HG02623 (cell line): ENCODE data around the gene BTBD16.

Experiments
- ATAC-seq: cut with Tn5 transposase; IDR thresholded peaks from one replicate; pipeline ENCODE4 v1.9.1; 2021; ENCODE audit warnings: moderate library complexity; ENCODE audit not compliant: unreplicated experiment

The BTBD16 gene

GRCh38 chr10:122363311-122363710 lies 92.2 kb downstream of the BTBD16 start:
- ATAC-seq = no peak

- ATAC-seq = no peak
Measured at GRCh38 chr10:122363722-122364463, 92.8 kb downstream of the BTBD16 start.

DNA sequence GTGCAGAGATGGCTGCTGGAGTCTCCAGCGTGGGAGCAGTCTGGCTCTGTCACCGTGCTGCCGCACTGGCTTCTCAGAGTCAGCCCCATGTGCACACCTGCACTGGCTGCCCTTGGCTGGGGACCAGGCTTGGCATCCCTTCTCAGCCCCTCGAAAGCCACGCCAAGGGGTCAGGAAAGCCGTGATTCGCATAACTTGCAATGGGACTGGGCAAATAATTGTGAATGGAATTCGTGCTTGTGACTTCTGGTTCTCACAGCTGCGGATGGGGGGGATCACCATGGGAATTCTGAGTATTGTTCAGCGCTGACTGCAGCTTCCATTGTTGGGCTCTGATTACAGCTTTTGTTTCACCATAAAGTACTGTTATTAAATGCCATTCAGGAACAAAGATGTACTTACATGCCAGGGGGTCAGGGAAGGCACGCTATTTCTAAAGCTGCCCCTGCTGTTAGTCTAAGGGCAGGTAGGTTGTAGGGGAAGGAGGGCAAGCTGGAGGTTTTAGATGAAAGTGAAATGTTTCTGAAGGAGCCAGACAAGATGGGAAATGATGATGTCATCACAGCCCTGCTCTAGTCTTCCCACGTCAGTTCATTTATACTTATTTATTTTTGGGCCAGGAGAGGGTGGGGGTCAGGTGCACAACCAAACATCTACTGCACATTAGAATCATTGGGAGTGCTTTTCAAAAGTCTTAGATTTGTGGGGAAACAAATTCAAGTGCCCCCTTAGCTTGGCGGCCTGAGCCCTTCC lies 97.6 kb downstream of the BTBD16 start:
- no peak for ATAC-seq

GRCh38 chr10:122373108-122373507 lies 102.0 kb downstream of the BTBD16 start:
- ATAC-seq = no peak

- ATAC-seq = no peak
Measured at GRCh38 chr10:122373721-122374120, 102.6 kb downstream of the BTBD16 start.

DNA sequence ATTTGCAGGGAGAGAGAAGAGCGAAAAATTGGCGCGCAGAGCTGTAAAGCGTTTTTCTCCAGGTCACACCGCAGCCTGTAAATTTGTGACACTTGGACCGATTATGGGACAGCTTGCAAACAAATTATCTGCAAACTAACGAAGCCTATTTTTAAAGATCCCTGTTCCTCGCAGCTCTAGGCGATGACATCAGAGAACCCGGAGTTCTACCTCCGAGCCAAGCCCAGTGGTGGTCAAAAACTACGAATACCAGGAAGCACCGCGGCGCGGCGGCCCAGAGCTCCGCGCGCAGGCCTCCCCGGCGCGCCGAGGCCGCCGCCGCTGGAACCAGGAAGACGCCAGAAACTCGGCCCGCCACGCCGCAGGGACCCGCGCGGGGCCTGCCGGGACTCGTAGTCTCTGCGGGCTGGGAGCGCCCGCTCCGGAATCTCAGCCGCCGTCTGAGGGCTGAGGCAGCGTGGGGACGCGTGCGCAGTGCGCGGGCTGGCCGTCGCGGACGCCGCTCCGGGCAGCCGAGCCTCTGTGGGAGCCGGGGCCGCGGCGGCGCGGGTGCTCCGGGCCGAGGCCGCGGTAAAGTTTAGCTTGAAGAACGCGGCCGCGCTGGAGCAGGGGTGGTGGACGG lies 103.3 kb downstream of the BTBD16 start, which contains the start of gene PLEKHA1:
TSS of gene PLEKHA1 (plus strand) at position 472 of the 622 bp plus-strand sequence. CDS start 18,493 bp downstream, outside the sequence.
- ATAC-seq = peak; percentile 93

GRCh38 chr10:122374859-122375678 lies 104.0 kb downstream of the BTBD16 start:
- peak; percentile 36 for ATAC-seq

- no peak for ATAC-seq
Measured at GRCh38 chr10:122375679-122376160, 104.6 kb downstream of the BTBD16 start.

DNA sequence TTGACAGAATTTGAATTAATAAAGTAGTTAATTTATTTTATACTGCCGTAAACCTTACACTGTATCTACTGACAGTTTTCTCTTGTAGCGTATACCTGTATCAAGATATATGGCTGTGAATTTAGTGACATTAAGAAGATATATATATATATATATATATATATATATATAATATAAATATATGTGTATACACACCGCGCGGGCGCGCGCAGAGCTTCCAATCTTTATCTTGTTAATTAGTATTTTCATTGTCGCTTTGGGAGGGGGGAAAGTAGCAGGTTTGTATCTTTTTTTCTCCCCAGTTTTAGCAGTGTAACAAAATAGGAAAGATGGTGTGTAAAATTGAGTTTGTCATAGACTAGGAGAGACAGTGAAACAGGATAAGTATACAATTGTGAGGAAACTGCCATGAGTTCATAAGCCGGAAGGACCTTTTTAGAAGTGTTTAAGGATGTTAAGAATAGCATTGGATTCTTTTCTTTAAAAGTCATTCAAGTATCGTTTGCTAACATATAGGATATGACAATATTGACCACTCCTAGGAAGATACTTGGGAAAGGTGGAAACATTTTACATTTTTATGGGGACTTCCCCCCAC lies 105.4 kb downstream of the BTBD16 start:
- no peak for ATAC-seq

GRCh38 chr10:122379041-122379440 lies 107.9 kb downstream of the BTBD16 start:
- ATAC-seq = no peak

DNA sequence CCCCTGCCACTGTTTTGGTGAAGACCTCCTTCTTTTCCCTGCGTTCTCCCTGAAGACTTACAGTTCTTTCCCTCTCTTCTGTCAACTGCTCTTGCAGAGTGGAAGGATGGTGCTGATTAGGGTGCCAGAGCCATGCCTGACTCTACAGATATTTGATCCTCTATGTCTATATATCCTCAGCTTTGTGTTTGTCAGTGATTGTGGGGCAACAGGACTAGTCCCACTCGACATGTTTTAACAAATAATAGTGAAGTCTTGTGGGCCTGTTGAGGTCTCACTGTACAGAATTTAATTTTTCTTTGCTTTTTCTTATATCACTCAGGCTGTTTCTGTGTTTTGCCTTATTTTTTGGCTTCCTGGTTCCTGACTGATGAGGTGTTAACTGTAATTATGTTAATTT lies 108.4 kb downstream of the BTBD16 start:
- ATAC-seq = no peak

DNA sequence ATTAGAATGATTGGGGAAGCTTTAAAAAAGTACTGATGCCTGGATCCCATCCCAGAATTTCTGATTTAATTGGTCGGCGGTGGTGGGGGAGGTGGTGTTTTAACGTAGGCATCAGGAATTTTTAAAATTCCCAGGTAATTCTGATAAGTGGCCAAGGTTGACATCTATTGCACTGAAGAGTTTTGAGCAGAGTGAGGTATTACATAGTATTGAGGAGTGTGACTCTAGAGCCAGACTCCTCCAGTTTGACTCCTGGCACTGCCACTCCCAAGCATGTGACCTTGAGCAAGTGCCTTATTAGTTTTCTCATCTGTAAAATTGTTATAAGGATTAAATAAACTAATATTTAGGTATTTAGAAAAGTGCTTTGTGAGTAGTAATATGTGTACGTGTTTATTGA lies 109.6 kb downstream of the BTBD16 start:
- no peak for ATAC-seq

- no peak for ATAC-seq
Measured at GRCh38 chr10:122381680-122382079, 110.6 kb downstream of the BTBD16 start.

DNA sequence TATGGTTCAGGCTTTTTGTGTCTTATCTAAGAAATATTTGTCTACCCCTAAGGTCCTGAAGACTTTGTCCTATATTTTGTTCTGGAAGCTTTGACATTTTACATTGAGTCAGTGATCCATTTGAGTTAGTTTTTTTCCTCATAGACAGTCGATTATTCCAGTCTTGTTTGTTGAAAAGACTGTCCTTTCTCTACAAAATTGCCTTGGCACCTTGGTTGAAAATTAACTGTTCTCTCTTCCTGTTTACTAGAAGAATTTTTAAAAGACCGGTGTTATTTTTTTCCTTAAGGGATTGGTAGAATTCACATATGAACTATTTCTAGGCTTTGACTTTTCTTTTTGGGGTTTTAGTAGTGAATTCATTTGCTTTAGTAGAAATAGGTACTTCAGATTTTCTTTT lies 115.4 kb downstream of the BTBD16 start:
- no peak for ATAC-seq

- no peak for ATAC-seq
Measured at GRCh38 chr10:122387572-122387971, 116.5 kb downstream of the BTBD16 start.
